IPS DF 4.7 (cell line): ENCODE results near the gene UBE2QL1.

Experiments used
- DNase-seq: peaks from one replicate; pipeline ENCODE4 v3.0.0-alpha.2; 2013; ENCODE audit warnings: low spot score; ENCODE audit errors: extremely low read depth

The UBE2QL1 gene

GRCh38 chr5:6475626-6476312, 27.1 kb downstream of the UBE2QL1 start:
- DNase-seq = no peak

- no peak for DNase-seq
Observed at GRCh38 chr5:6476313-6476661, 27.6 kb downstream of the UBE2QL1 start.

- no peak for DNase-seq
Observed at GRCh38 chr5:6478793-6479192, 30.1 kb downstream of the UBE2QL1 start.

- DNase-seq = no peak
Observed at GRCh38 chr5:6480133-6481051, 31.7 kb downstream of the UBE2QL1 start.

- DNase-seq = no peak
Observed at GRCh38 chr5:6482735-6483134, 34.1 kb downstream of the UBE2QL1 start.

GRCh38 chr5:6483880-6484382, 35.3 kb downstream of the UBE2QL1 start:
- no peak for DNase-seq

GRCh38 chr5:6484446-6484845, 35.8 kb downstream of the UBE2QL1 start:
- DNase-seq = no peak

GRCh38 chr5:6484899-6485298, 36.2 kb downstream of the UBE2QL1 start:
- DNase-seq = no peak

GRCh38 chr5:6485441-6485840, 36.8 kb downstream of the UBE2QL1 start:
- no peak for DNase-seq

GRCh38 chr5:6486074-6486473, 37.4 kb downstream of the UBE2QL1 start:
- DNase-seq = no peak

GRCh38 chr5:6487081-6487480, 38.4 kb downstream of the UBE2QL1 start:
- no peak for DNase-seq

GRCh38 chr5:6488021-6488420, 39.4 kb downstream of the UBE2QL1 start:
- no peak for DNase-seq

- no peak for DNase-seq
Observed at GRCh38 chr5:6489643-6490185, 41.1 kb downstream of the UBE2QL1 start.

- DNase-seq = no peak
Observed at GRCh38 chr5:6490246-6490645, 41.6 kb downstream of the UBE2QL1 start.

- DNase-seq = no peak
Observed at GRCh38 chr5:6490693-6491092, 42.0 kb downstream of the UBE2QL1 start.

GRCh38 chr5:6491196-6491918, 42.7 kb downstream of the UBE2QL1 start:
- DNase-seq = no peak

GRCh38 chr5:6491919-6492290, 43.2 kb downstream of the UBE2QL1 start:
- DNase-seq = no peak

- no peak for DNase-seq
Observed at GRCh38 chr5:6492934-6493333, 44.3 kb downstream of the UBE2QL1 start.

GRCh38 chr5:6493681-6494454, 45.2 kb downstream of the UBE2QL1 start:
- no peak for DNase-seq

GRCh38 chr5:6494939-6495338, 46.3 kb downstream of the UBE2QL1 start:
- DNase-seq = no peak
